CD4-positive, alpha-beta T cell treated with Interleukin-21 for 1 hour (primary cell): ENCODE data around the gene HACD2.
"Not testable (repeated sequence)": the region's sequence is repeated elsewhere in the genome, so short reads cannot be mapped to it uniquely, and the experiment has no call there.

Experiments used
- DNase-seq: peaks from one replicate; pipeline ENCODE4 v3.0.0-alpha.2; 2020

HACD2 gene, protein sequence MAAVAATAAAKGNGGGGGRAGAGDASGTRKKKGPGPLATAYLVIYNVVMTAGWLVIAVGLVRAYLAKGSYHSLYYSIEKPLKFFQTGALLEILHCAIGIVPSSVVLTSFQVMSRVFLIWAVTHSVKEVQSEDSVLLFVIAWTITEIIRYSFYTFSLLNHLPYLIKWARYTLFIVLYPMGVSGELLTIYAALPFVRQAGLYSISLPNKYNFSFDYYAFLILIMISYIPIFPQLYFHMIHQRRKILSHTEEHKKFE

DNA sequence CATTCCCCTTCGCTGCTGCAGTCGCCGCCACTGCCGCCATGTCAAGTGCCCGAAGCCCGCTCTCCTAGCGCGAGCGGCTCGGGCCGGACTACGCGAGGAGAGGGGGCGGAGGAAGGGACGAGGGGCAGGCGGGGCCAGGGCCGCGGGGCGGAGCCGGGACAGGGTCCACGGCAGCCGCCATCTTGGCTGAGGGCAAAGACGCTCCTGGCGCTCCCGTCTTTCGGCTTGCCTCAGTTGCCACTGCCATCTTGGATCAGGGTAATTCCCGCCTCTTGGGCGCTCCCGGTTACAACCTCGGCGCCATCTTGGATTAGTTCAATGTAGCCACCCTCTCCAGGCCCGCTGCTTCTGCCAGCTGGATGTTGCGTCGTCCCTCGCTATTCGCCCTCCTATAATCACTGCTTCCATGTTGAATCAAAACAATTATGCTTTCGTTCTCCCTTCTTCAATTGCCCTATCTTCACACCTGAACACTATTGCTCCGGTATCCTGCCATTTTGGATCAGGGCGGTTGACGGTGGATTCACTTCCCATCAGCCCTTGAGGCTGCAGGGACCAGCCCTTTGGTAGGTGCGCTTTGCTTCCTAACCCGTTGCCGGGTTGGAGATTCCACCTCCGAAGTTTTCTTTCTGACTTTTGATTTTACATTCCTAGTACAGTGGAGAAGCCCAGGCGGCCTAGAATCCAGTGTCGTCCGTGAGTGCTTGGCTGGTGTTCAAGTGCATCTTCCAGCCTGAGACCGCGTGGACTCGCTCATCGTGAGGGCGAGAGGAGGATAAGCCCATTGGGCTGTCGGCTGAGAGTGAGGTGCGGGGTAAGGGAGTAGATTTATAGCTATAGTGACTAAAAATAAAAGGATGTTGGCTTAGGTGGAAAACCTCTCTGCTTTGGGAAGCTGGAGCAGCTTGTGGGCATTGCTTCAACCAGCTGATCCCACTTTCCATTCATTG is at the start of gene HACD2:
HACD2 (minus strand) TSS at position 66 of the 950 bp plus-strand sequence; CDS start at position 40, 26 bp downstream.
- DNase-seq: peak; percentile 96

DNA sequence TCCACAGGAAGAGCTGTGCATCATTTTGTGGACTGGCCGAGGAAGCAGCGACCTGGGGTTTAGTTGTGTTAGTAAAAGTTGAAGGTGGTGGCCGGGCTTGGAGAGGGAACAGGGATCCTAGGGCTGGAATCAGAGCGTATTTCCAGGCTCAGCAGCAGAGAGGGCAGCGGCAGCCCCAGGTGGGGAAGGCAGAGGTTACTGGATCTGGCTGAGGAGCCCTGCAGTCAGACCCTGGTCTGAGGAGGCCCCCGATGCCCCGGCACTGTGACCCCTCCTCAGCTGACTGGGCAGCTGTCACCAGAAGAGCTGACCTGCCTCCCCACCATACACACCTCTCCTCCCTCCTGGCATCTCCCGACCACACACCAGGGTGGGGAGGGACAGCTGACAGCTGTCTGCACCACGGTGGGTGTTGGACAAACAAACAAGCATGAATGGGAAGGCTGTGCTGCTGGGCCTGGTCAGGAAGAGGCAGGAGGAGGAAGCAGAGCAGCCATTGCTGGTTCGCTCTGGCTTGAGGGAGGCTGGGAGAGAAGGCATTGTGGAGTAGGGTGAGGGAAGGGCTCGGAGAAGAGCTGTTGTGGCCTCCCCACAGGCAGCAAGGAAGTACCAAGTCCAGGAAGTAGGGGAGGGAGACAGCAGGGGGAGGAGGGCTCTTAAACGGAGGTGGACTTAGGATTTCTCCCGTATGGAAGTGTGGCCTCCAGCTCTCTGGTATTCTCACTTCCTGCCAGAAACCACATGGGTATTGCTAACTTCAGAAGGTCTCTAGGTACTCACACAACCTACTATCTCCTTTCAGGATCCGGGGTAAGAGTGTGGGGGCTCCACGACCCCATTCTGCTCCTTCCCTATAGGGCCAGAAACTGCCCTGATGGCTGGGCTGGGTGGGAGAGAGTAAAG is 49.5 kb upstream of the HACD2 start:
- DNase-seq: no peak

DNA sequence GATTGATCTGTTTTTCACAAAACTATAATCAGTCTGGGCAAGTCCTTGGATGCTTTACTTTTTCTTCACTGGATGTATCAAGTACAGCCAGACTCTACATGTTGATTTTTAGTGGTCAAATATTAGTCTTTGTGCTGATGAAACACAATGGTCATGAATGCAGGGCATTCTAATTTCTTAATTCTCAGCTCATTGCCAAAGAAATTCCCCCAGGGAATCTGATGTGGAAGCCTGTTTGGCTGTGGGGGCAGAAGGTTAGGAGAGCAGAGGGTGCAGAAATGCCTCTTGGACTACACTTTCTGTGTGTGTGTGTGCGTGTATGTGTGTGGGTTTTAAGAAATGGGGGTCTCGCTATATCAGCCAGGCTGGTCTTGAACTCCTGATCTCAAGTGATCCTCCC is 48.7 kb upstream of the HACD2 start:
- DNase-seq: no peak

DNA sequence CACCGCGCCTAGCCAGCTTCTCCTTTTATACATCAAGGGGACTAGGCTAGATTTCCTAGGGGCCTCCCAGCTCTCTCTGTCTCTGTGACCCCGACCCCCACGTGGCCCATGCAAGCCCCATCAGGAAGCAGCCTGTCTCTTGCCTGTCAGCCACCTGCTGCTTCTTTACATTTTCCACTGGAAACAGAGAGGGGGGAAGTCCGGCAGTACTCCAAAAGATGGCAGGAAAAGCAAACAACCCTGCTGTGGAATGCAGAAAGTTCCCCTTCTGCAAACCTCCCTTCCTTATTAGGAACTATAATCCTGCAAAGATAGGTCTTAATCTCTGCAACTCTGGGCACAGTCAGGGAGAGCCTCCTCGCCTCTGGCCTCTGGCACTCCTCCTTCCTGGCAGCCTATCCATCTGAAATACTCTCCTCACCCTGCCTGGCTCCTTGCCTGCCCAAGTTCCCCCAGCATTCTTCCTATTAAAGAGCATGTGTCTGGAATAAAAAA is 47.4 kb upstream of the HACD2 start:
- no peak for DNase-seq

DNA sequence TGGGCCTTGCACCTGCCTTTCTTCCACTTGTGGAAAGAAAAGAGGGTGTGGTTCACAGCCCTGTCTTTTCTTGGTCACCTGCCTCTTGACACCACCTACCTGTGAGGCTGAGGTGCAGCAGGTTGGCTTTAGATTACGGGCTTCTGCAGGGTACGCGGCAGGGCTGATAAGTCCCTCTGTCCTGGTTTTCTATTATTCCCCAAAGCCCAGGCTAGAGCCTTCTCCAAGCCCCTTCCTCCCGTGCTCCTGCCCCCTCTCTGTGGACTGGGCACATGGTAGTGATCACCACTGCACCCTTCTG is 44.8 kb upstream of the HACD2 start:
- no peak for DNase-seq

DNA sequence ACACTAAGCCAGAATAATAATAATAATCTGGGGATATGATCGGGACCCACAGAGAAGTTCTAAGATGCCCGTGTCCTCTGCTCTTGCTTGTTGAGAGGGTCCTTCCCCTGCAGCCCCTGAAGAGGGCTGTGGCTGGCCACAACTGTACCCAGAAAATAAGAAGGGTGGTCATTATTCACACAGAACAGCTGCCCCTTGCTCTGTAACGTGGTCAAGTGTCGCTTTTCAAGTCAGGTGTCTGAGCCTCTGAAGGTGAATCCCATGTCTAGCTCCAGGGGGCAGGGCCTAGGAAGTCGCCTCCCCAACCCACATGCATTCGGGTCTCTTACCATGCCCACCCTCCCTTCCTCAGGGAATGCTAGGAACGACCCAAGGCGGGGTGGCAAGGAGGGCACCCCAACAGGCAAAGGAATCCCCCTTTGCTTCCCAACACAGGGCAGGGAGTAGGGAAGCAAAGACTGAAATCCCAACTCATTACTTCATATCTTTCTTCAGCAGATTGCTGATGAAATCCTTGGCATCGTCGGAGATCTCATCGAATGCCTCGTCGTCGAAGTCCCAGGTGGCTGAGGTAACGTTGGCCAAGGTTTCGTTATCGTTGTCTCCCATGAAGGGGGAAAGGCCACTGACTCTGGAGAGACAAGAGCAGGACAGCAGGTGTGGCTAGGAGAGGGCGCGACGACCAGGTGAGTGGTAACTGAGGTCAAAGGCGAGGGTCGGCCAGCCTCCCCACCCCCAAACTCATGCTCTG is 44.3 kb upstream of the HACD2 start:
- DNase-seq: no peak

DNA sequence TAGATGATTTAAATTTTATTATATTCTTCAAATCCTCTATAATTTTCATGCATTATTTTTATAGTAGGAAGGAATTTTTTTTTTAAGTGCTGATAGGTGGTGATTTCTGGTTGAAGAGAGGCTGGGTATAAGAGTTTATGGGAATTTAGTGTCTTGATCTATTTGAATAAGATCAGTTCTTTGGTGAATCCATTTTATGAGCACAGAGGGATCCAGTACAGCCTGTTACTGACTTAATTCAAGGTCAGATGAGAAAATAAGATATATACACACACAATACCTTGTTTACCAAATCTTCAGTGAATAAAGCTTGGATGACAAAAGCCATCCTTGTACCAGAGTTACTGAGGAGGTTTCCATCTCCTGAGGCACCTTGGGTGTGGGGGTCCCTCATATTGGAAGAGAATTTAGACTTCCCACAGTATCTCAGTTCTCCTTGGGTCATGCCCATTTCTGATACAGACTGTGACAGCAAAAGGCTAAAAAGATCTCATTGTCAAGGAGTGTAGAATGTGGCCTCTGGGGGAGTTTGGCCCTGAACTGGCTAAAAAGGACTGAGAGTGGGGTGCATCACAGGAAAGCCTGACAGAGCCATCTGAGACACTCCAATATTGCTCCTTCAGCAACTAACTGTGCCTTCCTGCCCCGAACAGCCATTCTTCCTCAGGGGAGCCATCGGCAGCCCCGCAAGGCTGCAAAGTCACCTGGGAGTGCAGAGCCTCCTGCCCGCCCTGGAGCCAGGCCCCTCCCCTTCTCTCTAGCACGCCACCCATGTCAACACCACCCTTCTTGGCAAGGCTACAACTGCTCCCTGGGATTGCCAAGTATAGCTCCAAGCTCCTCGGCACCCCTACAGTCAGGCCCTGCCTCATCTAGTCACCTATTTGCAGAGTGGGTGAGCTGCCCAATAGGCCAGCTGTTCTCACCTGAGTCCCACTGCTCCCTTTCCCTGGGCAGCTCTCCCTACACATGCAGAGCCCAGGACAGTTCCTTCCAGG is 43.1 kb upstream of the HACD2 start:
- no peak for DNase-seq

DNA sequence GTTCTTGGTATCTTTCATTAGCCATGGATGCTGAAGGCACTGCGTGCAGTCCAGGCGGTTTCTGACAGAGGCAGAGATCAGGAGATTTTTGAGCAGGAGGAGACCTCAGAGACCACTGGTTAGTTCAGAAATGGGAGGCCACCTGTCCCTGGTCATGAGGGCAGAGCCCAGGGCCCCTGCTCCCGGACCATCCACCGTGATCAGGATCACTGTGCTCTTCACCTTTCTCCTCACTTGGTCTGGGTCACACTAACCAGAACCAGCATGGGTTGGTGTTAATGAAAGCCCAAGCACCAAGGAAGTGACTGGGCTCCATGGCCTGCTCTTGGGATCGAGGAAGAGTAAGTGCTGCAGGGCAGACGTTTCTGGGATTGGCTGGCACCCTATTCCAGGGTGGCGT is 42.0 kb upstream of the HACD2 start:
- no peak for DNase-seq

DNA sequence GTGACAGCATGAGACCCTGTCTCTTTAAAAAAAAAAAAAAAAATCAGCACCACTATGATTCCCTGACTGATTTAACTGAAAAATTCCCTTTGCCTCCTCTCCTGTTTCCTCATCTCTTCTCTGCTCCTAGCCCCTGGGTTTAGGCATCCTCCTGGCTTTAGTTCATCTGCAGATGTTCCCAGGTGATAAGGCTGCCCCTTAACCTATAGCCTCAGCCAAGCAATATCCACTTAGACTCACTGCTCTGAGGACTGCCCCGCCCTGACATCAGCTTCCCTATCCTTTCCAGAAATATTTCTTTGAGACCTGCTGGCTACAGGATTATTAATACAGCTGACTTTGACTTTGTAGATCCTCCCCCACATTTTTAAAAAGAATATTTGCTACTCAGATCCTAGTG is 39.4 kb upstream of the HACD2 start:
- DNase-seq: no peak

DNA sequence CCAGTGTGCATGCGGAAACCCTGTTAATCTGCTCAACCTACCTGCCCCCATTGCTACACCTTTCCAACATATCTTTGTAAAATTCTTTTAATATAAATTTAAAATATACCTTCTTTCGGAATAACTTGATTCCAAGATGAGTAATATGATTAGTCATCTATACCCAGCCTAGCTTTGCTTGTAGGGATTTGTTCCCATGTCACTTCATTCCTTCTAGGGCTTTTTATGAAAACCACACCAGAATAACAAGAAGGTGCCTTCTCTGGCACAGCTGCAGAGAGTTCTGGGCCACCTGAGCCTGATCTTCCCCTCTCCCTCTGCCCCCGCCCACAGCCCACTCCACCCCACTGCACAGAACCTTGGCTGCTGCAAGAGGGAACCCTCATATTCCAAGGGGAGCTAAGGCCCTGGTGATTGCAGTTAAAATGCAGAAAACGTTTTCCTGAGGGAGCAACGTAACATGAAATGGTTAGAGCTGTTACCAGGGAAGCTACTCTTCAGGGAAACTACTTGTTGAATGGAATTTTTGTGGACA is 38.6 kb upstream of the HACD2 start:
- no peak for DNase-seq

DNA sequence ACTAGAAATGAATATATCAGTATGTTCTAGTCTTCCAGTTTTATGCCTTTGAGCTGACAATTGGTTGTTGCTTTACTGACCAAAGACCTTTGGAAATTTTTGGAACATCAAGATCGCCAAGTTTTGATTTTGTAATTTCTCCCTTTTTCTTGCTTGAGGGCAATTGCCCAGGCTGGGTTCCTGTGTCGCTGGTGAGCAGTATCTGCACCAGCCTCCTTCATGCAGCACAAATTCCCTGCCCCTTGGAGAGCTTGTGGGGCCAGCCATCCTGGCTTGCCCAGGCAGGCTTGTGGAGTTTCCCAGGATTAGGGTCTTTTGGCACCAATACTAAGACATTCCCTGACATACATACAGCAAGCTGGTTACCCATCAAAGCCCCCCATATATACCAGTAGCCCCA is 37.9 kb upstream of the HACD2 start:
- DNase-seq: no peak

DNA sequence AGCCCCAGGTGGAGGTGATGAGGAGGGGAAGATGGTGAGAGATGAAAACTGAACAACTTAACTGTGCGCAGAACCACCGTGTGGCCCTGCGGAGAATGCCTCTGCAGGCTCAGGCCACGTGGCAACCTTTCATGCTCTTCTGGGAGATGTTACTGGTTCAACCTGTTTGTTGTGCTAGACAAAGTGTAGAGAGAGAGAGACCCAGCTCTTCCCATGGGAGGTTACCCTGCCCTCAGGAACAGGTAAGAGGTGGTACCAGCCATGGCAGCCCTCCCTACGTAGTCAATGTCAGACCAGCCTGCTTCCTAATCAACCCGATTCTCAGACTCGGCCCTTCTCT is 37.0 kb upstream of the HACD2 start:
- DNase-seq: no peak

DNA sequence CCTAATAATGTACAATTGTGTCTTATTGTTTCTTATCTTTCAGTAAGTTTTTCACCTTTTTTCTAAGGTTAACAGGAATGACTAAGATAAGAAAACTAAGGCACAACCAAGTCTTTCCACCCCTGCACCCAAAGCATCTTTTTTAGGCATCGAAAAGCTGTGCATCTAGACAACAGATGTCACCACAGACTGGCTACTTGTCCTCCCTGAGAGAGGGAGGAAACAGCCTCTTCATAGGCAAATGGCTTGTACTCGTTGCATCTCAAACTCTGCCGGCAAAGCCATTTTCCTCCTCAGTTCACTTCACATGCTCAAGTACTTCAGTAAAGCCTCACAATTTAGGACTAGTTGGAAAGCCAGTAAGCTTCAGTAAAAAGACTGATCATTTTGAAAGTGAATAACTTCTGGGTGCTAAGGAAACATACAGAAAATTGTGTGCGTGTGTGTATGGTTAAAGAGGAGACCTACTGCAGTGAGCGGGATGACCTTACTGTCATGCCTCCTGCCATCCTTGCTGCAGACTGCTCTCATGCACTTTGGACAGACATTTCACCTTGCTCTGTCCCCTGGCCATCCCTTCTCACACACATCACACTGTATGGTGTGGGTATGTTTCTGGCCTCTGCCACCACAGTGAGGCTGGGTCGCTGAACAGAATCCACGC is 36.5 kb upstream of the HACD2 start:
- DNase-seq: no peak

DNA sequence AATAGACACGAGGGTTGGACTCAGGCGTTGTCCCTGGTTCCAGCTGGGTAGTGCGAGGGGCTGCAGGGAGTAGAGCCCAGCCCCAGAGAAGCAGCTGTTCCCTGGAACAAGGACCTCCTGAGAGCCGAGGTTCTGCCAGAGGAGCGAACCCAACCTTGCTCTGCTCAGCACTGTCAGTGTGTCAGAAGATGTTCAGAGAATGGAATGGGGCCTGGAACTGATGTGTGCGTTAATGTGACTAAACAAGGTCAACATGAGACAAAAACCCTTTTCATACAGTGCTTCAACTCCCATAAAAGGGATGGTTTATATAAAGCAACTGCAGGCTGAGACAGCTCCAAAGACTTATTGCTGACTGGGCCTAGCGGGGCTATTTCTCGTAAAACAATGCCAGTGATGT is 35.5 kb upstream of the HACD2 start:
- no peak for DNase-seq

DNA sequence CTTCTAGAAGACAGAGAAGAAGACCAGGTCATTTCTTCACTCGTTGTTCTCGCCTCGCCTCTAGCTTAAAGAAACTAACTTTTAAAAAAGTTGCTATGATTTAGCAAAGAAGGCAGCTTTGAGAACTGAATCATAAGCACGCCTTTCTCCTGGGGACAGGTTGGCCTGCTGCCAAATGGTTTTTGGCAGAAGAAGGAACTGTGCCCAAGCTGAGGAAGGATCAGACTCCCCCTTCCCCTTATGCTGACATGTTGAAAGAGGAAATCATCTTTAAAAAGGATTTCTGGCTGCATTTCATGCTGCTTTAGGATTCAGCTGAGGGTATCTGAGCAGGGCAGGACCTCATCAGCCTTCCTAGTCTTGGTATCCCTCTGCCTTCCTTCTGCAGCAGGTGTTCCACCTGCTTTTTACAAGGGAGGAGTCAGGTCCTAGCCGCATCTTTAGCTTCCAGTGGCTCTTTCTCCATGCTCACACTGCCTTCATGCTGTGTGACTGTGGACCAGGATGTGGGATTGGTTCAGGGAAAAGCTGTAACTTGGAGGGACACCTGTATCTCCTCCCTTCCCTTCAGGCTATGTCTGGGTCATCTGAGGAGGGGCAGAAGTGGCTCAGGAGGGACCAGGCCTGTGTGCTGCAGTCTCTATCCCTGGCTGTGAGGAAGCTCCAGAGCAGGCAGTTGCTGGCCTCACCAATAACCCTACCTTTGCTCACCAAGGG is 34.1 kb upstream of the HACD2 start:
- DNase-seq: peak; percentile 21

DNA sequence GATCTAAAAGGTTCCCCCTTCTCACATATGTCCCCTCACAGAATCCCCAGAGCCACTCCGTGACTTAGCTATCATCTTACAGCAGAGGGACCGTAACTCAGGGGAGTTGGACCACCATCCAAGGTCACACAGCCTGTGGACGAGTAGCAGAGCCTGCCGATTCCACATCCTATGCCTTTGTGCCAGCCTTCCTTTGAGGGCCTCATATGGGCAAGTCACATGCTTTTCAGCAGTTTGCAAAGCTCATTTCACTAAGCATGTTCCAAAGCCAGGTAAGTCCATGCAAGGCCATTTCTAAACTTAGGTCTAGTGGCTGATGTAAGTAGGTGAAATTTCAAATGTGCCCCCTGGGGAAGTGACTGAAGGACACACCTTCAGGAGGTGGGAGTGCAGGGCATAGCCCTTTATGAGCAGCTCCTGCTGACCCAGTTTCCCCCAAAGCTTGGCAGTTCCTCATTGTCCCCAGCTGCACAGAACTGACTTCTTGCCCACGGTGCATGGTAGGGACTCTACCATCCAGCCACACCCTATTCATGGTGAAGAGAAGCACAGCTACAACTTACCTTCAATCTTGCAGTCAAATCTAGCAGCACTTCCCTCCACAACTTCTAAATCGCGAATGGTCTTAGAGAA is 33.3 kb upstream of the HACD2 start:
- no peak for DNase-seq

DNA sequence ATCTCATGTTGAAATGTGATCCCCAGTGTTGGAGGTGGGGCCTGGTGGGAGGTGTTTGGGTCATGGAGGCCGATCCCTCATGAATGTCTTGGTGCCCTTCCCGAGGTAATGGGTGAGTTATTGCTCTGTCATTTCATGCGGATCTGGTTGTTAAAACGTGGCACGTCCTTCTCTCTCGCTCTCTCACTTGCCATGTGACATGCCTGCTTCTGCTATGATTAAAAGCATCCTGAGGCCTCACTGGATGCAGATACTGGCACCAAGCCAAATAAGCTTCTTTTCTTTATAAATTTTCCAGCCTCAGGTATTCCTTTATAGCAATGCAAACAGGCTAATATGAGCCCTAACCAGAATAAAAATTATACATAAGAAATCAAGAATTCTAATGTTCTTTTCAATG is 31.7 kb upstream of the HACD2 start:
- no peak for DNase-seq

DNA sequence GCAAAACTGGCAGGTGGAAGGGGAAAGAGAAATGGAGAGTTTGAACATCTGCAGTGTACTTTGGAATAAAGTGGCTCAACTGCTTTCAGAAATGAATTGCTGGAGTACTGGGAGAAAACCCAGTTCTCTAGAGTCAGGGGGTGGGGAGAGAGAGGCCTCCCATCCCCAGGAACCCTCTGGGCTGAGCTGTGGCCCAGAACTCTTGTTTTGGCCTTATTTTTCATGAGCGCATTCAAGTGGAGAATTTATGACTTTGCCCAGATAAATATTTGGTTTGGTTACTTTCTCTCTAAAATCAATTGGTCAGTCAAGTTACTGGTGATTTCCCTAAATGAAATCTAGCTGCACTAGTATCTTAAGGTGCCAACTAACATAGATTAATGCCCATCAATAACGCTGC is 28.7 kb upstream of the HACD2 start:
- no peak for DNase-seq

DNA sequence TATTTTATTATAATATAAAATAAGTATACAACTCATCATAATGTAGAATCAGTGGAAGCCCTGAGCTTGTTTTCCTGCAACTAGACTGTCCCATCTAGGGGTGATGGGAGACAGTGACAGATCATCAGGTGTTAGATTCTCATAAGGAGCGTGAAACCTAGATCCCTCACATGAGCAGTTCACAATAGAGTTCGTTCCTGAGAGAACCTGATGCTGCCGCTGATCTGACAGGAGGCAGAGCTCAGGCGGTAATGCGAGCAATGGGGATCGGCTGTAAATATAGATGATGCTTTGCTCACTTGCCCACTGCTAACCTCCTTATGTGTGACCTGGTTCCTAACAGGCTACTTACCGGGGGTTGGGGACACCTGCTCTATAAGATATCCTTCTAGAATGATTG is 26.8 kb upstream of the HACD2 start:
- DNase-seq: not testable (repeated sequence)
